Smooth muscle cell (in vitro differentiated cells): ENCODE results near the gene UQCC2. TPM values are rescaled to one million over a fixed set of nuclear protein-coding genes. Genes with fewer than 3 reads are reported as not detected.

Experiments
- DNase-seq: peaks from one replicate; lab custom pipeline; 2025; ENCODE audit not compliant: unreplicated experiment; lab: John Stamatoyannopoulos, UW
- H2AFZ ChIP-seq: fragments of 200-600 bp; sonication (generic); 2 replicates; pipeline ENCODE4 v1.6.0; 2016; ENCODE audit warnings: antibody characterized with exemption, low read depth, mild to moderate bottlenecking
- H3F3A ChIP-seq: fragments of 200-600 bp; sonication (generic); 2 replicates; pipeline ENCODE4 v1.6.0; 2017; ENCODE audit warnings: antibody characterized with exemption, low read depth
- H3K27ac ChIP-seq: fragments of 200-600 bp; sonication (generic); 2 replicates; pipeline ENCODE4 v1.5.1; 2016; ENCODE audit warnings: low read depth, mild to moderate bottlenecking
- H3K27me3 ChIP-seq: fragments of 200-600 bp; sonication (generic); 2 replicates; pipeline ENCODE4 v1.6.1; 2016; ENCODE audit warnings: low read depth, mild to moderate bottlenecking
- H3K36me3 ChIP-seq: fragments of 200-600 bp; sonication (generic); 2 replicates; pipeline ENCODE4 v1.5.1; 2016; ENCODE audit warnings: low read depth
- H3K4me1 ChIP-seq: fragments of 200-600 bp; sonication (generic); 2 replicates; pipeline ENCODE4 v1.5.1; 2016; ENCODE audit warnings: low read depth
- H3K4me2 ChIP-seq: fragments of 200-600 bp; sonication (generic); 2 replicates; pipeline ENCODE4 v1.6.0; 2016; ENCODE audit warnings: mild to moderate bottlenecking
- H3K4me3 ChIP-seq: fragments of 200-600 bp; sonication (generic); 2 replicates; pipeline ENCODE4 v1.5.1; 2016; ENCODE audit warnings: mild to moderate bottlenecking
- H3K79me2 ChIP-seq: fragments of 200-600 bp; sonication (generic); 2 replicates; pipeline ENCODE4 v1.6.0; 2016; ENCODE audit warnings: low read depth, mild to moderate bottlenecking
- H3K9ac ChIP-seq: fragments of 200-600 bp; sonication (generic); 2 replicates; pipeline ENCODE4 v1.6.0; 2016; ENCODE audit warnings: low read depth
- H3K9me3 ChIP-seq: fragments of 200-600 bp; sonication (generic); replicated peaks from 2 replicates; pipeline ENCODE4 v1.5.1; 2016; ENCODE audit warnings: low read depth
- H4K20me1 ChIP-seq: fragments of 200-600 bp; sonication (generic); 2 replicates; pipeline ENCODE4 v1.6.0; 2016; ENCODE audit warnings: low read depth
- CTCF ChIP-seq: fragments of 200-600 bp; sonication (generic); IDR thresholded peaks from 2 replicates; pipeline ENCODE4 v1.5.1; 2017; ENCODE audit warnings: borderline replicate concordance, mild to moderate bottlenecking, antibody characterized with exemption; ENCODE audit not compliant: insufficient read depth, poor library complexity, severe bottlenecking
- WGBS: methylation state at CpG from one replicate; pipeline ENCODE4 v1.1.7; 2016; ENCODE audit warnings: low lambda C conversion rate; 5-methylcytosine and 5-hydroxymethylcytosine counted together
- polyA plus RNA-seq: library from polyadenylated mRNA; unstranded; fragments of >200 nt; fragmentation: Nextera tagmentation; extraction: Ambion mirVana; gene quantifications from 2 replicates; pipeline ENCODE4 v1.2.1, GENCODE V29; 2016
- total RNA-seq: library from RNA; depleted of rRNA; stranded (reverse); fragments of >200 nt; gene quantifications from 2 replicates; pipeline ENCODE4 v1.2.3, GENCODE V29; 2014

UQCC2 gene
- total and polyA plus RNA-seq, 2 experiments from 2014 or later: 67.3 to 208 TPM

GRCh38 chr6:33694977-33695376 lies 16.5 kb downstream of the UQCC2 start:
- Histone ChIP-seq H3K27me3 (no peaks in the 10 kb centered on the region), H4K20me1 (no peaks in the 10 kb centered on the region), H3K36me3 (no peaks in the 10 kb centered on the region), H3K4me1 (no peaks in the 10 kb centered on the region), H3K27ac (peak overlapping the region; percentile 75), H3K79me2 (no peaks in the 10 kb centered on the region), H2AFZ (no peak overlapping the region), H3K4me3 (no peak overlapping the region), H3K4me2 (peak overlapping the region; percentile 40), H3F3A (peaks cover 5% of the 10 kb centered on the region), H3K9ac (peak overlapping the region; percentile 50), H3K9me3 (no peaks in the 10 kb centered on the region)
- 96% methylated on average over 5 of the region's 5 CpGs for WGBS
- no peak for DNase-seq
- TF ChIP-seq CTCF: no peak

GRCh38 chr6:33694401-33694931 lies 17.0 kb downstream of the UQCC2 start:
- Histone ChIP-seq H3K4me3 (no peak overlapping the region), H3K36me3 (no peaks in the 10 kb centered on the region), H3K9ac (peak overlapping the region; percentile 50), H4K20me1 (no peaks in the 10 kb centered on the region), H3K27ac (peak overlapping the region; percentile 75), H3F3A (peaks cover 5% of the 10 kb centered on the region), H3K4me2 (peak overlapping the region; percentile 40), H3K27me3 (no peaks in the 10 kb centered on the region), H3K9me3 (no peaks in the 10 kb centered on the region), H3K79me2 (no peaks in the 10 kb centered on the region), H3K4me1 (no peaks in the 10 kb centered on the region), H2AFZ (peak overlapping the region; percentile 49)
- 19% methylated on average over 19 of the region's 19 CpGs for whole genome bisulfite sequencing
- no peak for TF ChIP-seq CTCF
- DNase-seq: peak; percentile 18

- Histone ChIP-seq H3K27ac (peak overlapping the region; percentile 75), H3K4me1 (no peaks in the 10 kb centered on the region), H4K20me1 (no peaks in the 10 kb centered on the region), H3K9ac (no peak overlapping the region), H3F3A (peaks cover 5% of the 10 kb centered on the region), H3K36me3 (no peaks in the 10 kb centered on the region), H3K27me3 (no peaks in the 10 kb centered on the region), H3K4me2 (peak overlapping the region; percentile 40), H3K79me2 (no peaks in the 10 kb centered on the region), H2AFZ (no peak overlapping the region), H3K4me3 (no peak overlapping the region), H3K9me3 (no peaks in the 10 kb centered on the region)
- no peak for TF ChIP-seq CTCF
- no peak for DNase-seq
- 84% methylated on average over 28 of the region's 28 CpGs for WGBS
Observed at GRCh38 chr6:33693186-33694105, 18.1 kb downstream of the UQCC2 start.
